Measurements from ENCODE around the gene ADCK1. TPM values are rescaled to one million over a fixed set of nuclear protein-coding genes. Genes with fewer than 3 reads are reported as not detected.
"Not testable (repeated sequence)": the region's sequence is repeated elsewhere in the genome, so short reads cannot be mapped to it uniquely, and the experiment has no call there.

Gene ADCK1
- polyA plus RNA-seq, 1 experiment: 7.3 TPM

DNA sequence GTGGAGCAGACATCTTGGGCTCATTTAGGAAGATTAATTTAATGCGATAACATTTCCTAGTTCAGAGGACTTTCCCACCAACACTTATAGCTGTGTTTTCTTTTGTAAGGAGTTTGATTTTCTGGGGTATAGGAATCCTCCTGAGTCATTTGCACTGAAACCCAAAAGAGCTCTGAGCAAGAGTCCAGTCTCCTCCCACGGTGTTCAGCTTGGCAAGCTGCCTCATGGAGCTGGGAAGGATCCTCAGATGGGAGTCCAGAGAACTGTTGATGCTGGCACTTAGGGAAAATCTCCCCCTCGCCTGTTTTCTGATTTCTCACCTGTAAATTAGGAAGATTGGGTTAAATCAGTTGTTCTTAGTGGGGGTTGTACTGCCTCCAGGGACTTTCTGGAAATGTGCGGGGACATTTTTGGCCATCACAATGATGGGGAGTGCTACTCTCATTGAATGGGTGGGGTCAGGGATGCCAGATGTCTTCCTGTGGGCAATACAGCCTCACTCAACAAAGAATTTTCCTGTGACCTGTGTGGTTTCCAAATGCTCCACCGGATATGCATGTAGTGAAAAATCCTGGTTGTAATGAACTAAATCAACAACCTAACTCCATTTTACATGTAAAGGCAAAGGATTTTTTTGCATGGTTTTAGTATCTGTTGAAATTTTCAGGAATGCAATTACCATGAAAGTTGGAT is 150.6 kb downstream of the ADCK1 start:
- DNase-seq (ENCODE audit: low read depth): no peak
- POLR2A ChIA-PET: no interaction called here
- CTCF ChIA-PET: no interaction called here
- TF ChIP-seq, protein P1, sequence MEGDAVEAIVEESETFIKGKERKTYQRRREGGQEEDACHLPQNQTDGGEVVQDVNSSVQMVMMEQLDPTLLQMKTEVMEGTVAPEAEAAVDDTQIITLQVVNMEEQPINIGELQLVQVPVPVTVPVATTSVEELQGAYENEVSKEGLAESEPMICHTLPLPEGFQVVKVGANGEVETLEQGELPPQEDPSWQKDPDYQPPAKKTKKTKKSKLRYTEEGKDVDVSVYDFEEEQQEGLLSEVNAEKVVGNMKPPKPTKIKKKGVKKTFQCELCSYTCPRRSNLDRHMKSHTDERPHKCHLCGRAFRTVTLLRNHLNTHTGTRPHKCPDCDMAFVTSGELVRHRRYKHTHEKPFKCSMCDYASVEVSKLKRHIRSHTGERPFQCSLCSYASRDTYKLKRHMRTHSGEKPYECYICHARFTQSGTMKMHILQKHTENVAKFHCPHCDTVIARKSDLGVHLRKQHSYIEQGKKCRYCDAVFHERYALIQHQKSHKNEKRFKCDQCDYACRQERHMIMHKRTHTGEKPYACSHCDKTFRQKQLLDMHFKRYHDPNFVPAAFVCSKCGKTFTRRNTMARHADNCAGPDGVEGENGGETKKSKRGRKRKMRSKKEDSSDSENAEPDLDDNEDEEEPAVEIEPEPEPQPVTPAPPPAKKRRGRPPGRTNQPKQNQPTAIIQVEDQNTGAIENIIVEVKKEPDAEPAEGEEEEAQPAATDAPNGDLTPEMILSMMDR (IDR thresholded peaks at IDR 0.05; ENCODE audit: insufficient read depth, low read depth, low read length): no peak
- Histone ChIP-seq H3K36me3 (ENCODE audit: control insufficient read depth, insufficient read depth, low read length) (no peaks in the 10 kb centered on the region), H3K4me3 (ENCODE audit: low read depth, low read length) (no peak overlapping the region), H3K27me3 (ENCODE audit: control insufficient read depth, insufficient read depth, low read length) (no peaks in the 10 kb centered on the region)

DNA sequence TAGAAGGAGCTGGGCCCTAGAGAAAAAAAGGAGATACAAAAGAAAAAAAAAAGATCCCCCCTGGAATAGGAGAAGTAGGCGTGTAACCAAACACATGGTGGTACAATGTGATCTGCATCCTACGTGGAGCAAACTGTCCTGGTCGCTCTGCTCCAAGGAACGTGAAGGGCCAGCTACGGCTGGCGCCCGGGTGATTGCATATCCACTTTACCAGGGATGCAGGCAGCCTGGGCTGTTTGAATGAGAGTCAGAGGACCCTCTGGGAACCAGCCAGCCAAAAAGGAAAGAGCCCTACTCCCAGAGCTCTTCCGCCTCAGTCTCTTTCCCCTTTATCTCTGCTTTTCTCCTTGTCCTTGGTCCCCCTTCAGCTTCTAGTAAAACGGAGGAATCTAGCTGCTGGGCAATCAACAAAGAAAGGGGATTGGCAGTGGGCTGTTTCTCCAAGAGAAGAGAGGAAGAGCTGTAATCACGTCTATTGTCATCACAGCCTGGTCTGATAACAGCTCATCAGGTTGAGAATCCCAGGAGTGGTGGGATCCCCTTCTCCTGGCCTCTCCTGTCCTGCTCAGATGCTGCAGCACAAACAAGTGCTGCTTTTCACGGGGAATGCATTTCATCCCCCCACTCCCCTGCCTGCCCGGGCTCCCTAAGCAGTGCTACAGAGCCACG is 156.0 kb downstream of the ADCK1 start:
- DNase-seq (ENCODE audit: low read depth): no peak
- H3K36me3 ChIP-seq (ENCODE audit: control insufficient read depth, insufficient read depth, low read length): no peaks in the 10 kb centered on the region
- ChIA-PET POLR2A (no interaction called here), CTCF (no interaction called here)
- H3K4me3 ChIP-seq (ENCODE audit: low read depth, low read length): no peak overlapping the region
- H3K27me3 ChIP-seq (ENCODE audit: control insufficient read depth, insufficient read depth, low read length): no peaks in the 10 kb centered on the region
- TF ChIP-seq, protein P1 (IDR thresholded peaks at IDR 0.05; ENCODE audit: insufficient read depth, low read depth, low read length): no peak

DNA sequence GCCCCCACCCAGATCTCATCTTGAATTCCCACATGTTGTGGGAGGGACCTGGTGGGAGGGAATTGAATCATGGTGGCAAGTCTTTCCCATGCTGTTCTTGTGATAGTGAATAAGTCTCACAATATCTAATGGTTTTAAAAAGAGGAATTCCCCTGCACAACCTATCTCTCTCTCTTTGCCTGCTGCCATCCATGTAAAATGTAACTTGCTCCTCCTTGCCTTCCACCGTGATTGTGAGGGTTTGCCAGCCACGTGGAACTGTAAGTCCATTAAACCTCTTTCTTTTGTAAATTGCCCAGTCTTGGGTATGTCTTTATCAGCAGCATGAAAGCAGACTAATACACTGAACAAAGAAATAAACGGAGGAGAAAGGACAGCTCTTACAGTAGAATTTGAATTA is 159.8 kb downstream of the ADCK1 start:
- DNase-seq (ENCODE audit: low read depth); CTCF ChIA-PET; H3K4me3 ChIP-seq (ENCODE audit: low read depth, low read length); POLR2A ChIA-PET; H3K27me3 ChIP-seq (ENCODE audit: control insufficient read depth, insufficient read depth, low read length); H3K36me3 ChIP-seq (ENCODE audit: control insufficient read depth, insufficient read depth, low read length): not testable (repeated sequence)

DNA sequence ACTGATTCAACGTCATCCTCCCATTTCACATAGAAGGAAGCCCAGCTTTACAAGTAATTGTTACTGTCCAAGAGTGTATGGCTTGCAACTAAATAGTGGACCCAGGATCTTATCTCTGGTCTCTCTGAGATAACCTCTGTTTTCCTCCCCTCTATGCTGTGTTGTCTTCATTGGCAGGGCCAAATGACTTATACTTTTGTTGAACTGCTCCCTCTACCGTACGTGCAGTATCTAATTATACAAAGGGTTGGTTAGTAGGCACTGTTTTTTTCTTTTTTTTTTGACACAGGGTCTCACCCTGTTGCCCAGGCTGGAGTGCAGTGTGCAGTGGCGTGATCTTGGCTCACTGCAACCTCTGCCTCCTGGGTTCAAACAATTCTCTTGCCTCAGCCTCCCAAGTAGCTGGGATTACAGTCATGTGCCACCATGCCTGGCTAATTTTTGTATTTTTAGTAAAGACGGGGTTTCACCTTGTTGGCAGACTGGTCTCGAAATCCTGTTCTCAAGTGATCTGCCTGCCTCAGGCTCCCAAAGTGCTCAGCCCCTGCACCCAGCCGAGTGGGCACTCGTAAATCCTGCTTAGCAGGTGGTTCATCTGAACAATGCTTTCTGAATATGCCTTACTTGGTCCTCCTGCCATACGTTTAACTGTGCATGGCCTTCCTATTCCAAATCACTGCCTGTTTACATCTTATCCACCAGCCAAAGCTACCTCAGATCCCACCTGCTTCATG is 162.1 kb downstream of the ADCK1 start:
- no peak for DNase-seq (ENCODE audit: low read depth)
- TF ChIP-seq, protein P1 (IDR thresholded peaks at IDR 0.05; ENCODE audit: insufficient read depth, low read depth, low read length): no peak
- H3K36me3 ChIP-seq (ENCODE audit: control insufficient read depth, insufficient read depth, low read length): no peaks in the 10 kb centered on the region
- 0 out of 2 replicates have a peak, but pooled peaks cover 1% of the 10 kb centered on the region for H3K27me3 ChIP-seq (ENCODE audit: control insufficient read depth, insufficient read depth, low read length)
- ChIA-PET POLR2A (no interaction called here), CTCF (interaction anchor here (1.5 kb wide), 1 partner anchor 100 kb away, joined by 5 read pairs; no protein-coding TSS in a partner anchor)
- no peak overlapping the region for H3K4me3 ChIP-seq (ENCODE audit: low read depth, low read length)

DNA sequence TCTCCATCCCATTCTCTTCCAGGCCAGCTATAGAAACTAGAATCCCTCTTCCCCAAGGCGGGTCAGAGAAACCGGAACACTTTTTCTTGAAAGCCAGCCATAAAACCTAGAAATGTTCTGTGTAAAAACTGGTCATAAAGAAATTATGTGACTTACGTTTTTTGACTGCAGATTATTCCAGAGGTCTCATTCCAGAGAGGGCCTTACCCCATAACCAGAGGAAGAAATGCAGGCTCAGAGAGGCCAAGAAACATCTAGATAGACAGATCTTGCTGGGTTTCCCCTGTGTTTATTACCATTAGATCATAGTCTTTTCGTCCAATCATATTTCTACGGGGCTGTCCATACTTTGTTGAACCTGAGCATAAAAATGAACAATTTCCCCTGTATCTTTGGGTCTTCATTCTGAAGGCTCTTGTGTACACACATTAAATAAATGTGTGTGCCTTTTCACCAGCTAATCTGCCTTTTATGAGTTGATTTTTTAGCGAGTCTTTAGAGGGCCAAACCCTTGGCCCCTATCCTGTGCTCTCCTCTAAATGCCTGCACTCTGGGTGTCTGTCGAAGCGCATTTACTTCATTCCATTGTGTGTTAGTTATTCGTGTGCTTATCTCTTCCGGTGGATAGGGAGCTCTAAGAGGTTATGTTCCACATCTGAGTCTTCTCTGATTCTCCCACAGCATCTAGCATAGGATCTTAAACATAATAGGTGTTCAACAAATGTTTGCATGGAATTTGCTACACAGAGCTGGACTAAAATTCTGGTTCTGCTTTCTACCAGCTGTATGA is 163.0 kb downstream of the ADCK1 start:
- DNase-seq (ENCODE audit: low read depth): no peak
- CTCF ChIA-PET: interaction anchor here (1.5 kb wide), 1 partner anchor 101 kb away, joined by 5 read pairs; no protein-coding TSS in a partner anchor

More for the DNA sequence above, 163.0 kb downstream of the ADCK1 start:
- POLR2A ChIA-PET: no interaction called here
- Histone ChIP-seq H3K4me3 (ENCODE audit: low read depth, low read length) (no peak overlapping the region), H3K27me3 (ENCODE audit: control insufficient read depth, insufficient read depth, low read length) (0 out of 2 replicates have a peak, but pooled peaks cover 1% of the 10 kb centered on the region), H3K36me3 (ENCODE audit: control insufficient read depth, insufficient read depth, low read length) (no peaks in the 10 kb centered on the region)
- TF ChIP-seq, protein P1 (IDR thresholded peaks at IDR 0.05; ENCODE audit: insufficient read depth, low read depth, low read length): no peak

Data from BJ (cell line).